Measurements from ENCODE around the gene USP49.

Gene USP49

GRCh38 chr6:41932378-41932777 is 37.2 kb upstream of the USP49 start:
- Histone ChIP-seq H2BK5ac (ENCODE audit: low read length) (no peak overlapping the region), H2BK120ac (ENCODE audit: low read depth, low read length) (no peak overlapping the region), H3K27me3 (ENCODE audit: control insufficient read depth in 3 of 3, insufficient read depth in 3 of 3, low read depth in 1 of 3, low read length in 3 of 3) (no peaks in the 10 kb centered on the region), H3K9ac (ENCODE audit: low read depth, low read length, poor library complexity) (no peak overlapping the region), H2BK12ac (ENCODE audit: low read length) (no peak overlapping the region), H4K8ac (ENCODE audit: low read depth, low read length) (no peak overlapping the region), H3K36me3 (replicated peaks in 1 of 2; ENCODE audit: control insufficient read depth in 2 of 2, insufficient read depth in 2 of 2, low read length in 2 of 2) (peaks cover 71 to 98% of the 10 kb centered on the region in 2 donors), H2AFZ (ENCODE audit: low read length) (no peak overlapping the region), H3K18ac (ENCODE audit: low read length) (no peak overlapping the region), H3K14ac (ENCODE audit: low read length) (no peak overlapping the region), H4K91ac (ENCODE audit: low read depth, low read length, poor library complexity) (no peak overlapping the region), H3K4me1 (ENCODE audit: control insufficient read depth in 2 of 2, insufficient read depth in 1 of 2, low read depth in 1 of 2, low read length in 2 of 2) (no peaks in the 10 kb centered on the region), H3K4ac (ENCODE audit: low read length) (no peak overlapping the region), H3K4me3 (ENCODE audit: low read length in 2 of 2) (no peak overlapping the region), H3K79me1 (ENCODE audit: low read depth, low read length) (peaks cover 2% of the 10 kb centered on the region), H2BK15ac (ENCODE audit: low read length) (no peak overlapping the region), H3K23ac (ENCODE audit: low read depth, low read length, poor library complexity) (no peak overlapping the region), H3K27ac (replicated peaks; ENCODE audit: low read length) (no peak overlapping the region), H3K4me2 (ENCODE audit: insufficient read depth, low read length, poor library complexity, severe bottlenecking) (no peak overlapping the region), H3K9me3 (replicated peaks in 1 of 2; ENCODE audit: control insufficient read depth in 2 of 2, insufficient read depth in 1 of 2, low read depth in 1 of 2, low read length in 2 of 2) (no peaks in the 10 kb centered on the region), H2AK5ac (ENCODE audit: low read depth, low read length) (no peak overlapping the region)
- DNase-seq (ENCODE audit: low spot score): no peak
- no CpG with 5 or more reads among the region's 15 CpGs for WGBS, 2 donors (ENCODE audit: extremely low coverage in 2 of 2, insufficient read length in 2 of 2, insufficient replicate concordance in 1 of 2)

DNA sequence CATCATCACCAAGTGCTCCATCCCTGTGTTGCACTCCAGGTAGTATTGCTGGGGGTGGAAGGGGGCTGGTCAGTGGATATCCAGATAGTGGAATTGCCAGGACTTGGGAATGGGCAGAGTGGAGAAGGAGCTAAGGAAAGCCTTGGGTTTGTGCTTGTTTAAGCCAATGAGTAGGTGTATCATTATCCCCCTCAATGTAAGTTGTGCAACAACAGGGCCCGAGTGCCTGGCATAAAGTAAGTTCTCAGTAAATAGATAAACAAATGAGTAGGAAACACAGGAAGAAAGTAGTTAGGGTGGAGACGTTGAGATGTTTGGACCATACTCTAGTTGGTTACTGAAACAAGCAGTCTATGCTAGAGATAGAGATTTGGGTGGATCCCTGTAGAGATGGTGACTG is 36.6 kb upstream of the USP49 start:
- no peak overlapping the region for H3K4ac ChIP-seq (ENCODE audit: low read length)
- DNase-seq (ENCODE audit: low spot score): no peak
- peaks cover 75 to 99% of the 10 kb centered on the region in 2 donors for H3K36me3 ChIP-seq (replicated peaks in 1 of 2; ENCODE audit: control insufficient read depth in 2 of 2, insufficient read depth in 2 of 2, low read length in 2 of 2)
- H3K9ac ChIP-seq (ENCODE audit: low read depth, low read length, poor library complexity): no peak overlapping the region
- H2AK5ac ChIP-seq (ENCODE audit: low read depth, low read length): no peak overlapping the region
- H2BK12ac ChIP-seq (ENCODE audit: low read length): no peak overlapping the region
- no peak overlapping the region for H2BK120ac ChIP-seq (ENCODE audit: low read depth, low read length)
- H3K4me3 ChIP-seq (ENCODE audit: low read length in 2 of 2): no peak overlapping the region
- H3K4me1 ChIP-seq (ENCODE audit: control insufficient read depth in 2 of 2, insufficient read depth in 1 of 2, low read depth in 1 of 2, low read length in 2 of 2): no peaks in the 10 kb centered on the region
- no peak overlapping the region for H2BK15ac ChIP-seq (ENCODE audit: low read length)
- H3K14ac ChIP-seq (ENCODE audit: low read length): no peak overlapping the region
- no peak overlapping the region for H3K27ac ChIP-seq (replicated peaks; ENCODE audit: low read length)
- no peak overlapping the region for H4K8ac ChIP-seq (ENCODE audit: low read depth, low read length)
- H3K9me3 ChIP-seq (replicated peaks in 1 of 2; ENCODE audit: control insufficient read depth in 2 of 2, insufficient read depth in 1 of 2, low read depth in 1 of 2, low read length in 2 of 2): no peaks in the 10 kb centered on the region
- no peak overlapping the region for H3K23ac ChIP-seq (ENCODE audit: low read depth, low read length, poor library complexity)
- H4K91ac ChIP-seq (ENCODE audit: low read depth, low read length, poor library complexity): no peak overlapping the region
- H3K27me3 ChIP-seq (ENCODE audit: control insufficient read depth in 3 of 3, insufficient read depth in 3 of 3, low read depth in 1 of 3, low read length in 3 of 3): no peaks in the 10 kb centered on the region
- H3K18ac ChIP-seq (ENCODE audit: low read length): no peak overlapping the region
- H2AFZ ChIP-seq (ENCODE audit: low read length): no peak overlapping the region
- H3K79me1 ChIP-seq (ENCODE audit: low read depth, low read length): peaks cover 2% of the 10 kb centered on the region
- H3K4me2 ChIP-seq (ENCODE audit: insufficient read depth, low read length, poor library complexity, severe bottlenecking): no peak overlapping the region
- H2BK5ac ChIP-seq (ENCODE audit: low read length): no peak overlapping the region
- no CpG with 5 or more reads among the region's 2 CpGs for WGBS, 2 donors (ENCODE audit: extremely low coverage in 2 of 2, insufficient read length in 2 of 2, insufficient replicate concordance in 1 of 2)

DNA sequence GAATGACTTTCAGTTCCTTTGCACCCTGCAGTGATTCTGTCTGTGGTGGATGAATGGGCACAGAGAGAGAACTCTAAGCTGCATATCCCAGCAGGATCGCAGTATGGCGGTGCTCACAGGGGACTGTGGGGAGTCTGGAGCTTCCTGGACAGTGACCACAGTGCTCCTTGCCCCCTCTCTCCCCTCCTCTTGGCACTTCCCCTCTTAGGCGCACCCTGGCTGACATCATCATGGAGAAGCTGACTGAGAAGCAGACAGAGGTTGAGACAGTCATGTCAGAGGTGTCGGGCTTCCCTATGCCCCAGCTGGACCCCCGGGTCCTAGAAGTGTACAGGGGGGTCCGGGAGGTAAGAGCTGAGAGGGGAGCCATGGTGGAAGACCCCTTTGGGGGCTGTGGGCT is 34.7 kb upstream of the USP49 start:
- no peak overlapping the region for H3K18ac ChIP-seq (ENCODE audit: low read length)
- no peak overlapping the region for H4K8ac ChIP-seq (ENCODE audit: low read depth, low read length)
- H3K36me3 ChIP-seq (replicated peaks in 1 of 2; ENCODE audit: control insufficient read depth in 2 of 2, insufficient read depth in 2 of 2, low read length in 2 of 2): peaks cover 70 to 94% of the 10 kb centered on the region in 2 donors
- H3K9ac ChIP-seq (ENCODE audit: low read depth, low read length, poor library complexity): no peak overlapping the region
- H3K14ac ChIP-seq (ENCODE audit: low read length): no peak overlapping the region
- H3K4me1 ChIP-seq (ENCODE audit: control insufficient read depth in 2 of 2, insufficient read depth in 1 of 2, low read depth in 1 of 2, low read length in 2 of 2): no peaks in the 10 kb centered on the region
- no peak overlapping the region for H3K23ac ChIP-seq (ENCODE audit: low read depth, low read length, poor library complexity)
- H2BK12ac ChIP-seq (ENCODE audit: low read length): no peak overlapping the region
- DNase-seq (ENCODE audit: low spot score): no peak
- no peak overlapping the region for H2BK120ac ChIP-seq (ENCODE audit: low read depth, low read length)
- no peak overlapping the region for H3K4ac ChIP-seq (ENCODE audit: low read length)
- H3K27ac ChIP-seq (replicated peaks; ENCODE audit: low read length): no peak overlapping the region
- no peak overlapping the region for H3K4me2 ChIP-seq (ENCODE audit: insufficient read depth, low read length, poor library complexity, severe bottlenecking)
- H3K4me3 ChIP-seq (ENCODE audit: low read length in 2 of 2): peak overlapping the region in 1 of 2 donors; percentile 11
- no peaks in the 10 kb centered on the region for H3K9me3 ChIP-seq (replicated peaks in 1 of 2; ENCODE audit: control insufficient read depth in 2 of 2, insufficient read depth in 1 of 2, low read depth in 1 of 2, low read length in 2 of 2)
- H2BK15ac ChIP-seq (ENCODE audit: low read length): no peak overlapping the region
- no peak overlapping the region for H2AK5ac ChIP-seq (ENCODE audit: low read depth, low read length)
- no peaks in the 10 kb centered on the region for H3K27me3 ChIP-seq (ENCODE audit: control insufficient read depth in 3 of 3, insufficient read depth in 3 of 3, low read depth in 1 of 3, low read length in 3 of 3)
- WGBS, 2 donors (ENCODE audit: extremely low coverage in 2 of 2, insufficient read length in 2 of 2, insufficient replicate concordance in 1 of 2): no CpG with 5 or more reads among the region's 6 CpGs
- no peak overlapping the region for H2AFZ ChIP-seq (ENCODE audit: low read length)
- peaks cover 3% of the 10 kb centered on the region for H3K79me1 ChIP-seq (ENCODE audit: low read depth, low read length)
- H2BK5ac ChIP-seq (ENCODE audit: low read length): no peak overlapping the region
- H4K91ac ChIP-seq (ENCODE audit: low read depth, low read length, poor library complexity): no peak overlapping the region

GRCh38 chr6:41927253-41927652 is 32.1 kb upstream of the USP49 start:
- Histone ChIP-seq H3K36me3 (replicated peaks in 1 of 2; ENCODE audit: control insufficient read depth in 2 of 2, insufficient read depth in 2 of 2, low read length in 2 of 2) (peaks cover 62 to 92% of the 10 kb centered on the region in 2 donors), H3K79me1 (ENCODE audit: low read depth, low read length) (peaks cover 12% of the 10 kb centered on the region), H3K4ac (ENCODE audit: low read length) (no peak overlapping the region), H4K8ac (ENCODE audit: low read depth, low read length) (no peak overlapping the region), H3K14ac (ENCODE audit: low read length) (no peak overlapping the region), H2BK15ac (ENCODE audit: low read length) (no peak overlapping the region), H2BK12ac (ENCODE audit: low read length) (no peak overlapping the region), H2BK5ac (ENCODE audit: low read length) (no peak overlapping the region), H3K18ac (ENCODE audit: low read length) (no peak overlapping the region), H2AK5ac (ENCODE audit: low read depth, low read length) (no peak overlapping the region), H3K4me3 (ENCODE audit: low read length in 2 of 2) (no peak overlapping the region), H3K9ac (ENCODE audit: low read depth, low read length, poor library complexity) (no peak overlapping the region), H3K27me3 (ENCODE audit: control insufficient read depth in 3 of 3, insufficient read depth in 3 of 3, low read depth in 1 of 3, low read length in 3 of 3) (no peaks in the 10 kb centered on the region), H3K23ac (ENCODE audit: low read depth, low read length, poor library complexity) (no peak overlapping the region), H3K4me1 (ENCODE audit: control insufficient read depth in 2 of 2, insufficient read depth in 1 of 2, low read depth in 1 of 2, low read length in 2 of 2) (peaks cover 4 to 6% of the 10 kb centered on the region in 2 donors), H3K27ac (replicated peaks; ENCODE audit: low read length) (no peak overlapping the region), H3K9me3 (replicated peaks in 1 of 2; ENCODE audit: control insufficient read depth in 2 of 2, insufficient read depth in 1 of 2, low read depth in 1 of 2, low read length in 2 of 2) (no peaks in the 10 kb centered on the region), H3K4me2 (ENCODE audit: insufficient read depth, low read length, poor library complexity, severe bottlenecking) (no peak overlapping the region), H2BK120ac (ENCODE audit: low read depth, low read length) (no peak overlapping the region), H4K91ac (ENCODE audit: low read depth, low read length, poor library complexity) (no peak overlapping the region), H2AFZ (ENCODE audit: low read length) (no peak overlapping the region)
- WGBS, 2 donors (ENCODE audit: extremely low coverage in 2 of 2, insufficient read length in 2 of 2, insufficient replicate concordance in 1 of 2): no CpG with 5 or more reads among the region's 6 CpGs
- no peak for DNase-seq (ENCODE audit: low spot score)

All from neuronal stem cell (in vitro differentiated cells).